H1 (cell line): Measurements from ENCODE around the gene GOLGA7B. TPM values are rescaled to one million over a fixed set of nuclear protein-coding genes. Genes with fewer than 3 reads are reported as not detected.

Experiments
- CTCF ChIA-PET: fragments of 300-600 bp; sonication (Branson Sonifier 250); formaldehyde crosslinking; loops from one replicate; lab custom pipeline; 2021; ENCODE audit not compliant: partially characterized antibody; lab: Charles Lee
- POLR2A ChIA-PET: fragments of 300-600 bp; sonication (Branson Sonifier 250); formaldehyde crosslinking; loops from one replicate; lab custom pipeline; 2021; ENCODE audit warnings: inconsistent platforms; ENCODE audit not compliant: partially characterized antibody; lab: Charles Lee
- DNase-seq, 2 experiments: peaks; one replicate each; pipeline versions ENCODE4 v3.0.0 to v3.0.0-alpha.2; 2010 to 2022; ENCODE audit warnings: low spot score in 2 of 2, low read depth in 1 of 2, mixed read lengths in 1 of 2
- FAIRE-seq: peaks from 2 replicates; lab custom pipeline; 2011; peaks lifted over from hg19 to GRCh38; lab: Jason Lieb, UNC
- H2AFZ ChIP-seq: 2 replicates; pipeline ENCODE4 v1.8.1; 2012; ENCODE audit warnings: low read length, inconsistent platforms
- H2AK5ac ChIP-seq: 2 replicates; pipeline ENCODE4 v1.6.1; 2013; ENCODE audit warnings: low read depth, low read length
- H2BK120ac ChIP-seq: replicated peaks from 2 replicates; pipeline ENCODE3; 2013; ENCODE audit warnings: low read depth, low read length, inconsistent platforms
- H2BK12ac ChIP-seq: 2 replicates; pipeline ENCODE4 v1.6.1; 2013; ENCODE audit warnings: low read depth, low read length
- H2BK15ac ChIP-seq: 2 replicates; pipeline ENCODE4 v1.6.1; 2013; ENCODE audit warnings: low read length
- H2BK20ac ChIP-seq: 2 replicates; pipeline ENCODE4 v1.6.1; 2013; ENCODE audit warnings: low read length
- H2BK5ac ChIP-seq: 2 replicates; pipeline ENCODE4 v1.6.1; 2013; ENCODE audit warnings: low read depth, low read length
- H3K14ac ChIP-seq: 2 replicates; pipeline ENCODE4 v1.6.1; 2013; ENCODE audit warnings: inconsistent platforms; ENCODE audit not compliant: insufficient read length
- H3K18ac ChIP-seq: 2 replicates; pipeline ENCODE4 v1.6.1; 2013; ENCODE audit warnings: low read length; ENCODE audit errors: extremely low read depth
- H3K23ac ChIP-seq: 2 replicates; pipeline ENCODE4 v1.6.1; 2013; ENCODE audit warnings: inconsistent platforms; ENCODE audit not compliant: insufficient read length
- H3K23me2 ChIP-seq: 2 replicates; pipeline ENCODE4 v1.6.1; 2013; ENCODE audit warnings: low read depth, low read length
- H3K27ac ChIP-seq: 2 replicates; pipeline ENCODE4 v1.6.1; 2011; ENCODE audit warnings: low read depth, low read length, inconsistent platforms
- H3K27me3 ChIP-seq, 4 experiments: replicated peaks in 1 of 4; 1 replicate in 1 of 4; 2 replicates in 3 of 4; pipeline versions ENCODE4 v1.6.1 to v1.8.1; 2011 to 2013; ENCODE audit warnings: low read length in 3 of 4, mild to moderate bottlenecking in 3 of 4, inconsistent platforms in 2 of 4, mixed read lengths in 2 of 4, moderate library complexity in 1 of 4; ENCODE audit not compliant: control insufficient read depth in 3 of 4, insufficient read depth in 3 of 4; ENCODE audit errors: extremely low read depth in 1 of 4
- H3K36me3 ChIP-seq, 4 experiments: 2 replicates each; pipeline versions ENCODE4 v1.6.1 to v1.8.1; 2011 to 2013; ENCODE audit warnings: mild to moderate bottlenecking in 4 of 4, low read length in 3 of 4, moderate library complexity in 2 of 4, control low read depth in 1 of 4, inconsistent platforms in 1 of 4; ENCODE audit not compliant: insufficient read depth in 4 of 4, control insufficient read depth in 2 of 4
- H3K4ac ChIP-seq: replicated peaks from 2 replicates; pipeline ENCODE3; 2013; ENCODE audit warnings: low read length, low read depth, mixed read lengths, inconsistent platforms; ENCODE audit not compliant: insufficient read length
- H3K4me1 ChIP-seq, 4 experiments: replicated peaks in 1 of 4; 1 replicate in 1 of 4; 2 replicates in 3 of 4; pipeline versions ENCODE4 v1.6.1 to v1.8.1; 2011 to 2013; ENCODE audit warnings: low read length in 3 of 4, inconsistent platforms in 2 of 4, mixed read lengths in 1 of 4; ENCODE audit not compliant: insufficient read depth in 4 of 4, control insufficient read depth in 3 of 4
- H3K4me2 ChIP-seq, 2 experiments: 2 replicates each; pipeline versions ENCODE4 v1.6.1 to v1.8.1; 2011 to 2013; ENCODE audit warnings: low read depth in 2 of 2, low read length in 2 of 2, control low read depth in 1 of 2, inconsistent platforms in 1 of 2, mild to moderate bottlenecking in 1 of 2; ENCODE audit not compliant: insufficient read depth in 1 of 2
- H3K4me3 ChIP-seq, 4 experiments: fragments of 200-600, 300-600 bp in 1 of 4; sonication (generic), shearing (Covaris generic), sonication (Bioruptor Twin) in 1 of 4; 2 replicates each; pipeline versions ENCODE4 v1.5.1 to v1.8.1; 2011 to 2016; ENCODE audit warnings: low read length in 4 of 4, low read depth in 3 of 4, control low read depth in 2 of 4, inconsistent platforms in 2 of 4, mild to moderate bottlenecking in 2 of 4, mixed read lengths in 1 of 4, moderate library complexity in 1 of 4; ENCODE audit not compliant: insufficient read depth in 2 of 4; ENCODE audit errors: extremely low read depth in 1 of 4
- H3K56ac ChIP-seq: replicated peaks from 2 replicates; pipeline ENCODE3; 2013; ENCODE audit warnings: low read depth, mild to moderate bottlenecking, mixed read lengths, low read length, inconsistent platforms; ENCODE audit not compliant: insufficient read length
- H3K79me1 ChIP-seq: 2 replicates; pipeline ENCODE4 v1.6.1; 2013; ENCODE audit warnings: low read depth, low read length, control low read depth
- H3K79me2 ChIP-seq, 2 experiments: 2 replicates each; pipeline versions ENCODE4 v1.6.1 to v1.8.1; 2012 to 2013; ENCODE audit warnings: low read length in 2 of 2, mild to moderate bottlenecking in 2 of 2, inconsistent platforms in 1 of 2; ENCODE audit not compliant: insufficient read depth in 2 of 2, control insufficient read depth in 1 of 2
- H3K9ac ChIP-seq, 4 experiments: replicated peaks in 1 of 4; 1 replicate in 1 of 4; 2 replicates in 3 of 4; pipeline versions ENCODE4 v1.6.1 to v1.8.1; 2011 to 2013; ENCODE audit warnings: low read depth in 3 of 4, low read length in 3 of 4, control low read depth in 2 of 4, mild to moderate bottlenecking in 2 of 4, moderate library complexity in 2 of 4, inconsistent platforms in 1 of 4; ENCODE audit errors: extremely low read depth in 1 of 4
- H3K9me3 ChIP-seq, 2 experiments: 2 replicates each; pipeline versions ENCODE4 v1.6.1 to v1.8.1; 2012 to 2013; ENCODE audit warnings: mild to moderate bottlenecking in 2 of 2, moderate library complexity in 2 of 2, control low read depth in 1 of 2, inconsistent platforms in 1 of 2, low read depth in 1 of 2, low read length in 1 of 2, mixed read lengths in 1 of 2; ENCODE audit not compliant: insufficient read depth in 2 of 2
- H4K20me1 ChIP-seq, 2 experiments: replicated peaks in 1 of 2; 2 replicates each; pipeline versions ENCODE3 to v1.8.1; 2011 to 2013; ENCODE audit warnings: inconsistent platforms in 2 of 2, low read length in 2 of 2, mild to moderate bottlenecking in 1 of 2; ENCODE audit not compliant: insufficient read depth in 2 of 2, control insufficient read depth in 1 of 2
- H4K5ac ChIP-seq: 2 replicates; pipeline ENCODE4 v1.6.1; 2013; ENCODE audit warnings: low read length, low read depth, mixed read lengths, inconsistent platforms; ENCODE audit not compliant: insufficient read length
- H4K8ac ChIP-seq: 2 replicates; pipeline ENCODE4 v1.8.0; 2013; ENCODE audit warnings: mild to moderate bottlenecking, moderate library complexity, low read length, inconsistent platforms; ENCODE audit not compliant: insufficient read depth; ENCODE audit errors: extremely low read depth
- H4K91ac ChIP-seq: replicated peaks from 2 replicates; pipeline ENCODE3; 2013; ENCODE audit warnings: low read length, mixed read lengths, inconsistent platforms; ENCODE audit not compliant: insufficient read length
- CEBPB ChIP-seq: IDR thresholded peaks from 2 replicates; pipeline ENCODE4 v1.6.1; 2012; ENCODE audit warnings: low read depth, low read length
- FOSL1 ChIP-seq: IDR thresholded peaks from 2 replicates; pipeline ENCODE4 v1.6.1; 2011; ENCODE audit warnings: mild to moderate bottlenecking, low read depth, low read length, moderate library complexity; ENCODE audit not compliant: insufficient read depth
- NANOG ChIP-seq: IDR thresholded peaks from 2 replicates; pipeline ENCODE4 v1.6.1; 2011; ENCODE audit warnings: low read length, low read depth, mild to moderate bottlenecking, inconsistent platforms; ENCODE audit not compliant: insufficient read depth, poor library complexity, severe bottlenecking
- PHF8 ChIP-seq: fragments of 200-600 bp; sonication (generic); conservative IDR thresholded peaks from 2 replicates; pipeline ENCODE4 v1.7.1; 2012; ENCODE audit warnings: low read depth, mild to moderate bottlenecking, inconsistent platforms, low read length, moderate library complexity
- POU5F1 ChIP-seq: IDR thresholded peaks from 2 replicates; pipeline ENCODE4 v1.6.1; 2011; ENCODE audit warnings: low read depth, mild to moderate bottlenecking, low read length, moderate library complexity
- RBBP5 ChIP-seq: IDR thresholded peaks from 2 replicates; pipeline ENCODE4 v1.7.1; 2012; ENCODE audit warnings: low read depth, mild to moderate bottlenecking, inconsistent platforms, low read length, moderate library complexity, borderline replicate concordance
- SAP30 ChIP-seq: fragments of 300-600 bp; sonication (generic); IDR thresholded peaks from 2 replicates; pipeline ENCODE4 v1.7.1; 2012; ENCODE audit warnings: low read length, moderate library complexity, mild to moderate bottlenecking, inconsistent platforms; ENCODE audit not compliant: insufficient read depth, insufficient replicate concordance
- SP2 ChIP-seq: IDR thresholded peaks from 2 replicates; pipeline ENCODE4 v1.6.1; 2012; ENCODE audit warnings: mild to moderate bottlenecking, low read length, inconsistent platforms
- SP4 ChIP-seq: IDR thresholded peaks from 2 replicates; pipeline ENCODE4 v1.6.1; 2012; ENCODE audit warnings: low read length, inconsistent platforms
- TAF7 ChIP-seq: optimal IDR thresholded peaks from 2 replicates; pipeline ENCODE3; 2011; ENCODE audit warnings: low read depth, mild to moderate bottlenecking, inconsistent platforms, low read length, moderate library complexity, borderline replicate concordance
- WGBS, 2 experiments: shearing (Covaris generic) in 1 of 2; methylation state at CpG; one replicate each; pipeline versions ENCODE4 v1.1.6 to v1.1.7; 2013 to 2015; ENCODE audit warnings: low lambda C conversion rate in 2 of 2, mixed read lengths in 2 of 2, inconsistent platforms in 1 of 2, low coverage in 1 of 2, missing lambda C conversion rate in 1 of 2; ENCODE audit not compliant: insufficient replicate concordance in 2 of 2, insufficient coverage in 1 of 2, insufficient read length in 1 of 2; ENCODE audit errors: extremely low coverage in 1 of 2, missing lambda C conversion rate in 1 of 2; 5-methylcytosine and 5-hydroxymethylcytosine counted together
- polyA plus RNA-seq, 7 experiments: library from polyadenylated mRNA; depleted of rRNA in 3 of 7; stranded (reverse) in 5 of 7; unstranded in 2 of 7; fragments of >200 nt in 5 of 7; fragments of 200-250 nt in 2 of 7; gene quantifications; 1 replicate in 5 of 7; 2 replicates in 1 of 7; 4 replicates in 1 of 7; pipeline versions ENCODE4 v1.2.1 to v1.2.3, GENCODE V29; 2011 to 2013; ENCODE audit warnings: missing spikeins in 2 of 7, mixed read lengths in 2 of 7
- total RNA-seq: library from RNA; stranded (reverse); fragmentation: NEBNext Ultra II Directional; extraction: Animal tissue kit (Norgen Biotek cat#: 25700); gene quantifications from 2 replicates; pipeline ENCODE4 v1.2.1, GENCODE V29; 2021
- TF ChIP-seq, protein P1 (sequence below), 3 experiments: IDR thresholded peaks; 1 replicate in 2 of 3; 2 replicates in 1 of 3; pipeline versions ENCODE4 v1.5.1 to v1.6.1; 2011; ENCODE audit warnings: low read length in 3 of 3, mild to moderate bottlenecking in 3 of 3, inconsistent platforms in 2 of 3, low read depth in 1 of 3, moderate library complexity in 1 of 3; ENCODE audit not compliant: insufficient read depth in 1 of 3; ENCODE audit errors: control extremely low read depth in 1 of 3

The GOLGA7B gene
- total and polyA plus RNA-seq, 2 of the 8 experiments (the other 6 are each of a cell fraction or from before 2014, with no cell fraction given) = 0.04 to 0.14 TPM

DNA sequence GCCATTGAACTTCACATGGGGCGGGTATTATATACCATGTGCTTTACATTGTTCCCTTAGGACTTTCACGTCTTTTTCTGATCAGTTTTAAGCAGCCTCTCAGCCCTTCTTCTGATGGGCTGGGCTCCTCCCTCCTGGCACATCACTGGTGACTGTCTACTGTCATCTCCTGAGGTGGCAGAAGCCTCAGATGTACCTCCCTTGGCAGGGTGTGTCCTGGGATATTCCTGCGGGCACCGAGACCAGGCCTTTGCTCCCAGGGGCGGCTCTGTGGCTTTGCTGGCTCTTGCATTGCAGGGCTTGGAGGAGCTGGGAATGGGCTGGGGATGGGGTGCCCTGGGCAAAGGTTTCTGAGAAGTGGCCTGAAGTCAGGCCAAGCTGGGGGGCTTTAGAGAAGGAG lies 34.6 kb upstream of the GOLGA7B start:
- no peak overlapping the region for H3K23ac ChIP-seq
- H3K56ac ChIP-seq = no peak overlapping the region
- H4K5ac ChIP-seq = no peak overlapping the region
- no peak overlapping the region for H3K4ac ChIP-seq
- no peak overlapping the region for H4K8ac ChIP-seq
- no peak overlapping the region for H3K4me2 ChIP-seq
- FAIRE-seq = no peak
- H3K14ac ChIP-seq = no peak overlapping the region
- H3K27me3 ChIP-seq = no peaks in the 10 kb centered on the region
- WGBS, 2 experiments = 85% methylated on average over 5 of the region's 5 CpGs; no CpG with 5 or more reads in 1 of the 2 experiments
- no peak overlapping the region for H3K9ac ChIP-seq
- no peak overlapping the region for H2BK5ac ChIP-seq
- no peak overlapping the region for H2BK12ac ChIP-seq
- no peak overlapping the region for H3K18ac ChIP-seq
- H3K9me3 ChIP-seq = no peaks in the 10 kb centered on the region
- DNase-seq = no peak
- H4K91ac ChIP-seq = no peak overlapping the region
- no peaks in the 10 kb centered on the region for H3K79me1 ChIP-seq
- CTCF ChIA-PET = interaction anchor here (0.5 to 1.7 kb wide), 2 partner anchors 23 to 138 kb away, joined by 4 to 5 read pairs; no protein-coding TSS in a partner anchor
- POLR2A ChIA-PET = no interaction called here
- H3K4me3 ChIP-seq = no peak overlapping the region
- no peak overlapping the region for H2BK20ac ChIP-seq
- 0 out of 7 replicates have a peak, but pooled peaks cover 0 to 3% (median 0%) of the 10 kb centered on the region in 4 experiments for H3K4me1 ChIP-seq
- H3K36me3 ChIP-seq = no peaks in the 10 kb centered on the region
- H2AFZ ChIP-seq = no peak overlapping the region
- H2BK120ac ChIP-seq = no peak overlapping the region
- H3K27ac ChIP-seq = no peak overlapping the region
- no peaks in the 10 kb centered on the region for H4K20me1 ChIP-seq
- no peaks in the 10 kb centered on the region for H3K79me2 ChIP-seq
- no peak overlapping the region for H2AK5ac ChIP-seq
- H2BK15ac ChIP-seq = no peak overlapping the region
- no peaks in the 10 kb centered on the region for H3K23me2 ChIP-seq
- no peak for TF ChIP-seq POU5F1
- TF ChIP-seq, protein P1, sequence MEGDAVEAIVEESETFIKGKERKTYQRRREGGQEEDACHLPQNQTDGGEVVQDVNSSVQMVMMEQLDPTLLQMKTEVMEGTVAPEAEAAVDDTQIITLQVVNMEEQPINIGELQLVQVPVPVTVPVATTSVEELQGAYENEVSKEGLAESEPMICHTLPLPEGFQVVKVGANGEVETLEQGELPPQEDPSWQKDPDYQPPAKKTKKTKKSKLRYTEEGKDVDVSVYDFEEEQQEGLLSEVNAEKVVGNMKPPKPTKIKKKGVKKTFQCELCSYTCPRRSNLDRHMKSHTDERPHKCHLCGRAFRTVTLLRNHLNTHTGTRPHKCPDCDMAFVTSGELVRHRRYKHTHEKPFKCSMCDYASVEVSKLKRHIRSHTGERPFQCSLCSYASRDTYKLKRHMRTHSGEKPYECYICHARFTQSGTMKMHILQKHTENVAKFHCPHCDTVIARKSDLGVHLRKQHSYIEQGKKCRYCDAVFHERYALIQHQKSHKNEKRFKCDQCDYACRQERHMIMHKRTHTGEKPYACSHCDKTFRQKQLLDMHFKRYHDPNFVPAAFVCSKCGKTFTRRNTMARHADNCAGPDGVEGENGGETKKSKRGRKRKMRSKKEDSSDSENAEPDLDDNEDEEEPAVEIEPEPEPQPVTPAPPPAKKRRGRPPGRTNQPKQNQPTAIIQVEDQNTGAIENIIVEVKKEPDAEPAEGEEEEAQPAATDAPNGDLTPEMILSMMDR (IDR thresholded peaks at IDR 0.05; ENCODE audit: control extremely low read depth in 1 of 3, insufficient read depth in 1 of 3, low read depth in 1 of 3, low read length in 3 of 3) = no peak
- no peak for TF ChIP-seq SP2
- TF ChIP-seq NANOG = no peak
- TF ChIP-seq RBBP5 = no peak
- TF ChIP-seq SP4 = no peak
- TF ChIP-seq SAP30 = no peak
- no peak for TF ChIP-seq TAF7
- TF ChIP-seq FOSL1 = no peak
- TF ChIP-seq CEBPB = no peak
- TF ChIP-seq PHF8 = no peak
